Kidney (tissue), 14 donors: Measurements from ENCODE around the gene RCAN2. TPM values are rescaled to one million over a fixed set of nuclear protein-coding genes. Genes with fewer than 3 reads are reported as not detected.

ENCODE experiments used
- DNase-seq, 5 donors: peaks; one replicate each; pipeline ENCODE4 v3.0.0-alpha.2; 2013 to 2020
- FAIRE-seq: peaks from 2 replicates; lab custom pipeline; 2012; peaks lifted over from hg19 to GRCh38; lab: Jason Lieb, UNC
- H3K27ac ChIP-seq, 2 donors: one replicate each; pipeline ENCODE4 v1.7.0; 2013; ENCODE audit warnings: low read depth in 2 of 2, low read length in 2 of 2, inconsistent platforms in 1 of 2
- H3K27me3 ChIP-seq: one replicate; pipeline ENCODE4 v1.7.1; 2013; ENCODE audit warnings: low read length, inconsistent platforms; ENCODE audit not compliant: control insufficient read depth, insufficient read depth
- H3K36me3 ChIP-seq, 3 donors: one replicate each; pipeline versions ENCODE4 v1.7.0 to v1.7.1; 2013; ENCODE audit warnings: low read length in 3 of 3, control low read depth in 1 of 3, inconsistent platforms in 1 of 3; ENCODE audit not compliant: insufficient read depth in 3 of 3, control insufficient read depth in 2 of 3
- H3K4me1 ChIP-seq, 3 donors: one replicate each; pipeline versions ENCODE4 v1.7.0 to v1.7.1; 2013; ENCODE audit warnings: low read length in 3 of 3, inconsistent platforms in 1 of 3, low read depth in 1 of 3; ENCODE audit not compliant: control insufficient read depth in 2 of 3, insufficient read depth in 2 of 3
- H3K4me3 ChIP-seq, 3 donors: one replicate each; pipeline versions ENCODE4 v1.7.0 to v1.8.1; 2013; ENCODE audit warnings: low read length in 3 of 3, control low read depth in 1 of 3, inconsistent platforms in 1 of 3
- H3K9ac ChIP-seq, 3 donors: one replicate each; pipeline versions ENCODE4 v1.7.0 to v1.7.1; 2013; ENCODE audit warnings: low read length in 3 of 3, control low read depth in 1 of 3, inconsistent platforms in 1 of 3
- H3K9me3 ChIP-seq, 3 donors: one replicate each; pipeline versions ENCODE4 v1.7.0 to v1.7.1; 2013; ENCODE audit warnings: low read length in 3 of 3, control low read depth in 1 of 3, inconsistent platforms in 1 of 3; ENCODE audit not compliant: control insufficient read depth in 2 of 3, insufficient read depth in 1 of 3
- intact Hi-C: fragments of 100-400 bp; cut with DNase I; formaldehyde crosslinking; loops from one replicate; pipeline ENCODE4 v1.11.1; 2022
- polyA plus RNA-seq: library from polyadenylated mRNA; stranded (reverse); fragments of 350-450 nt; fragmentation: Illumina TruSeq; extraction: RNeasy Lipid Tissue Mini Kit (QIAGEN cat#74804); gene quantifications from one replicate; pipeline ENCODE4 v1.2.3, GENCODE V29; 2014; ENCODE audit warnings: low read depth, low replicate concordance; ENCODE audit not compliant: insufficient read depth
- total RNA-seq: library from RNA; stranded (reverse); fragmentation: NEBNext Ultra II Directional; extraction: Animal tissue kit (Norgen Biotek cat#: 25700); gene quantifications from one replicate; pipeline ENCODE4 v1.2.1, GENCODE V29; 2021
- TF ChIP-seq, protein P1 (sequence below): IDR thresholded peaks from 3 replicates; pipeline ENCODE4 v1.5.1; 2012; ENCODE audit warnings: mild to moderate bottlenecking, moderate library complexity, borderline replicate concordance; ENCODE audit not compliant: insufficient read depth; ENCODE audit errors: extremely low read depth
- donor health status: control.
- donor health status: control.
- donor health status: control.
- donor health status: control.
- donor health status: control.
- donor health status: DM: yes; HTN: yes; CAD: no.
- donor health status: Normal renal cell carcinoma (clear cell type).

RCAN2 gene
- total and polyA plus RNA-seq, 2 donors from 2014 or later: 25.7 to 37.4 TPM

DNA sequence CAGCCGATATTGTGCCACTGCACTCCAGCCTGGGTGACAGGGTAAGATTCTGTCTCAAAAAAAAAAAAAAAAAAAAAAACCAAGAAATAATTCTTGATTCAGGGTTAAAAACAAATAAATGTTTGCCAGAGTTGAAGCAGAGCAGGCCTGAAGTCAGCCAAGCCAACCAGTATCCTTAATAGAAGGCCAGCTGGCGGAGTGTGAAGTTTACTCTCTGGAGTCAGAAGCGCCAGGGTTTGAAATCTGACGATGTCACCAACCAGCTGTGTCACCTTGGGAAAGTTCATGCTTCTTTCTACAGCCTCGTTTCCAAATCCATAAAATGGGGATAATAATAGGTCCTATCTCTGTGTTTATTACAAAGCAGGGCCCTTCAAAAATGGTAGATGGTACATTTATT lies 247.5 kb downstream of the RCAN2 start:
- Histone ChIP-seq H3K27ac (no peak overlapping the region), H3K4me1 (peaks cover 0 to 2% (median 0%) of the 10 kb centered on the region in 3 donors), H3K9me3 (no peaks in the 10 kb centered on the region), H3K9ac (no peak overlapping the region), H3K36me3 (no peaks in the 10 kb centered on the region), H3K4me3 (no peak overlapping the region), H3K27me3 (no peaks in the 10 kb centered on the region)
- intact Hi-C loops: no loop called here
- TF ChIP-seq, protein P1, sequence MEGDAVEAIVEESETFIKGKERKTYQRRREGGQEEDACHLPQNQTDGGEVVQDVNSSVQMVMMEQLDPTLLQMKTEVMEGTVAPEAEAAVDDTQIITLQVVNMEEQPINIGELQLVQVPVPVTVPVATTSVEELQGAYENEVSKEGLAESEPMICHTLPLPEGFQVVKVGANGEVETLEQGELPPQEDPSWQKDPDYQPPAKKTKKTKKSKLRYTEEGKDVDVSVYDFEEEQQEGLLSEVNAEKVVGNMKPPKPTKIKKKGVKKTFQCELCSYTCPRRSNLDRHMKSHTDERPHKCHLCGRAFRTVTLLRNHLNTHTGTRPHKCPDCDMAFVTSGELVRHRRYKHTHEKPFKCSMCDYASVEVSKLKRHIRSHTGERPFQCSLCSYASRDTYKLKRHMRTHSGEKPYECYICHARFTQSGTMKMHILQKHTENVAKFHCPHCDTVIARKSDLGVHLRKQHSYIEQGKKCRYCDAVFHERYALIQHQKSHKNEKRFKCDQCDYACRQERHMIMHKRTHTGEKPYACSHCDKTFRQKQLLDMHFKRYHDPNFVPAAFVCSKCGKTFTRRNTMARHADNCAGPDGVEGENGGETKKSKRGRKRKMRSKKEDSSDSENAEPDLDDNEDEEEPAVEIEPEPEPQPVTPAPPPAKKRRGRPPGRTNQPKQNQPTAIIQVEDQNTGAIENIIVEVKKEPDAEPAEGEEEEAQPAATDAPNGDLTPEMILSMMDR: no peak
- no peak for FAIRE-seq
- no peak for DNase-seq

- TF ChIP-seq, protein P1: no peak
- no peak overlapping the region for H3K9ac ChIP-seq
- intact Hi-C loops: no loop called here
- H3K9me3 ChIP-seq: no peaks in the 10 kb centered on the region
- H3K4me1 ChIP-seq: peaks cover 0 to 2% (median 0%) of the 10 kb centered on the region in 3 donors
- no peak for FAIRE-seq
- H3K36me3 ChIP-seq: no peaks in the 10 kb centered on the region
- H3K27me3 ChIP-seq: no peaks in the 10 kb centered on the region
- no peak overlapping the region for H3K4me3 ChIP-seq
- no peak for DNase-seq
- no peak overlapping the region for H3K27ac ChIP-seq
Measured at GRCh38 chr6:46242921-46243320, 248.3 kb downstream of the RCAN2 start.

DNA sequence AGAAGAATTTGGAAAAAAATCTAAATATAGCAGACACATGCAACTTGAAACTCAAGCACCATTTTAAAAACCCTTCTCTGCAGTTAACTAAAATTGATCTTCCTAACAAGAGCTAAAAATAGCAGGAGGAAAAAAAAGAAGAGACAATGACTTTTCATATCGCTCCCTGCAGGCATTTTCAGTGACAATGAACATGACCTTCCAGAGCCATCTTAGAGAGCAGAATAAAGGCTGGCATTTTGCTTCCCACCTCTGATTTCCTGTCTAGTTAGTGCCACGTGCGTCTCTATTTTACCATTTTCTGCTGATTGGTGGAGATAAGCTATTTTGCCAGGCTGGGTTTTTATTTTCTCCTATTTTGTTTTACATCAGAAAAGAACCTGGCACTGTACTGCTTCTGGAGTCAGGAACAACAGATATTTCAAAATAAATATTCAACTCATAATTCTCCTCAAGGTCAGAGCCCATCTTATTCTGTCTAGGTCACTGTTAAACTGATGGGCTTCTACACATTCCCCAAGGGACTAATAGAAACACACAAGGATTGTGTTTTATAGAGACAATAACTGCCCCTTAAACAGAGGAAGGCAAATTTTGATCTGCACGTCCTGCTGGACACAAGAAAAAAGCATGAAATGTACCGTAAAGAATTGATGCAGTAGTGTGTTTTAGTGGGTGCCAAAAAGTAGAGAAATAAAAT lies 250.2 kb downstream of the RCAN2 start:
- H3K27ac ChIP-seq: no peak overlapping the region
- no peak overlapping the region for H3K9ac ChIP-seq
- FAIRE-seq: no peak
- H3K27me3 ChIP-seq: no peaks in the 10 kb centered on the region
- no peak for DNase-seq
- H3K4me1 ChIP-seq: peaks cover 0 to 2% (median 0%) of the 10 kb centered on the region in 3 donors
- no peaks in the 10 kb centered on the region for H3K9me3 ChIP-seq
- no peaks in the 10 kb centered on the region for H3K36me3 ChIP-seq
- TF ChIP-seq, protein P1: no peak
- H3K4me3 ChIP-seq: no peak overlapping the region
- intact Hi-C loops: no loop called here
